RWPE1 (cell line): ENCODE results near the gene UQCRH.

Source experiments
- CTCF ChIA-PET: fragments of 350-600 bp; sonication (Branson Sonifier 250); formaldehyde crosslinking; extraction: SDS; loops from one replicate; lab custom pipeline; 2021; lab: Yijun Ruan, JAX
- POLR2A ChIA-PET: fragments of 400-600 bp; formaldehyde crosslinking; extraction: SDS; loops from one replicate; lab custom pipeline; 2020; ENCODE audit warnings: antibody characterized with exemption; ENCODE audit not compliant: low non-redundant PET; lab: Yijun Ruan, JAX
- DNase-seq: peaks from one replicate; pipeline ENCODE4 v3.0.0; 2012; ENCODE audit warnings: low spot score
- H3K27ac ChIP-seq: fragments of 450-650 bp; 2 replicates; pipeline ENCODE4 v1.5.1; 2017
- CTCF ChIP-seq: fragments of 450-650 bp; conservative IDR thresholded peaks from 2 replicates; pipeline ENCODE4 v1.5.1; 2017; ENCODE audit warnings: low read depth, mild to moderate bottlenecking

UQCRH gene

DNA sequence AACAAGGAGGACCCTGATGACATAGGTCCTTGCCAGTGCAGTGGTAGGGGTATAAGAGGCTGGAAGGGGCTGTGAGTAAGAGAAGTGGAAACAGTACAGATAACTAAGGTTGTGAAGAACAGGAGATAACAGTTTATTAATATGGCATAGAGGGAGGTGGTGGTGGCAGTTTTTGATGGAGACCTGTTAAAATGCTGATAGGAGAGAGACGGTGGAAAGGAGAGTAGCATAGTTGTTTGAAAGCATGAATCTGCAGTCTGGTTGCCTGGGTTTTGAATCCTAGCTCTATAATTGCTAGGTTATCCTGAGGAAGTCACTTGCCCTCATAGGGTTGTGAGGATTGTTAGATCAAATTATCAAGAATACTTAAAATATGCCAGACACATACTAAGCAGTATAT, 19.4 kb upstream of the UQCRH start:
- ChIA-PET CTCF (interaction anchor here (1.0 kb wide), 1 partner anchor 16 kb away, joined by 4 read pairs; no protein-coding TSS in a partner anchor), POLR2A (no interaction called here)
- no peak overlapping the region for H3K27ac ChIP-seq
- no peak for TF ChIP-seq CTCF
- DNase-seq = no peak

GRCh38 chr1:46284597-46285564, 18.6 kb upstream of the UQCRH start:
- DNase-seq = no peak
- CTCF ChIA-PET = no interaction called here
- no peak for TF ChIP-seq CTCF
- POLR2A ChIA-PET = no interaction called here
- H3K27ac ChIP-seq = no peak overlapping the region

- POLR2A ChIA-PET = no interaction called here
- TF ChIP-seq CTCF = no peak
- no peak overlapping the region for H3K27ac ChIP-seq
- DNase-seq = no peak
- CTCF ChIA-PET = no interaction called here
Observed at GRCh38 chr1:46285730-46286477, 17.6 kb upstream of the UQCRH start.

DNA sequence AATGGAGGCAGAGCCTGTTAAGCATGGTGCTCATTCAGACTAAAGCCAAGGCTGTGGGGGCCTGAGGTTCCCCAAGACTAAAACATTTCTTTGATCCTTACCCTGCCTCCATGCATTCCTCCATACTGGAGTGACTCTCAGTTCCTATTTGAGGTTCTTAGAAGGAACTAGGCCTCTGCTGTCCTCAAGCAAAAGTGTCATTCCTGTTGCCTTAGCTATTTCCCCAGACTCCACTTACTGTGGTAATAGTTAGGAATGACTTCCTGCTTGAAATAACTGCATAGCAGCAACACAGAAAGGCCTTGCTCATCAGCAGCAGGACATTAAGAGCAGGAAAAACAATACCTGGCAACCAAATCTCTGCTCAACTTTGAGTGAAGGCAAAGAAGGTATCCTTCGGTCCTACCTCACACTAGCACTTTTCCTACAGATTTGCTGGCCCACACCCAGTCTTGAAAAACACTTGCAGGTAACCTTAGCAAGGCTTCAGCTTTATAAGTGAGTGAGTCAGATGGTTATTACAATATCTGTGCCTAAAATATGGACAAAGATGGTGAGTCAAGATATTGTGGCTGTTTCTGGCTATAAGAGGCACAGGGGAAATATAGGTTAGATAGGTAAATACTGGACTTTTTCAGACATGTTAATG, 14.9 kb upstream of the UQCRH start:
- CTCF ChIA-PET = no interaction called here
- no peak overlapping the region for H3K27ac ChIP-seq
- DNase-seq = peak; percentile 39
- POLR2A ChIA-PET = no interaction called here
- TF ChIP-seq CTCF = no peak

GRCh38 chr1:46289134-46289494, 14.4 kb upstream of the UQCRH start:
- H3K27ac ChIP-seq = peak overlapping the region; percentile 37; the same call in 1 of the 2 replicates
- TF ChIP-seq CTCF = no peak
- no peak for DNase-seq
- CTCF ChIA-PET = no interaction called here
- POLR2A ChIA-PET = no interaction called here

GRCh38 chr1:46289976-46290375, 13.5 kb upstream of the UQCRH start:
- H3K27ac ChIP-seq = no peak overlapping the region
- POLR2A ChIA-PET = no interaction called here
- DNase-seq = no peak
- CTCF ChIA-PET = interaction anchor here (0.8 kb wide), 2 partner anchors 45 to 55 kb away, joined by 3 read pairs; no protein-coding TSS in a partner anchor
- TF ChIP-seq CTCF = no peak
